Body of pancreas (tissue), 4 donors: ENCODE results near the gene UNC13C. TPM values are rescaled to one million over a fixed set of nuclear protein-coding genes. Genes with fewer than 3 reads are reported as not detected.

Experiments
- ATAC-seq: fragments of 150-250 bp; one replicate; pipeline ENCODE4 v1.9.1; 2016
- DNase-seq, 4 donors: peaks; one replicate each; pipeline ENCODE4 v3.0.0-alpha.2; 2019
- H3K27ac ChIP-seq, 4 donors: fragments of 200-600 bp; sonication (generic); 1 replicate in 3 of 4; 2 replicates in 1 of 4; pipeline versions ENCODE4 v1.5.1 to v1.6.1; 2016 to 2019; ENCODE audit warnings: mild to moderate bottlenecking in 1 of 4, mixed read lengths in 1 of 4, moderate library complexity in 1 of 4
- H3K27me3 ChIP-seq, 2 donors: fragments of 200-600 bp; sonication (generic); one replicate each; pipeline ENCODE4 v1.6.0; 2016; ENCODE audit warnings: mild to moderate bottlenecking in 1 of 2
- H3K36me3 ChIP-seq, 2 donors: fragments of 200-600 bp; sonication (generic); replicated peaks in 1 of 2; 2 replicates each; pipeline ENCODE4 v1.5.1; 2016; ENCODE audit warnings: low read depth in 2 of 2; ENCODE audit not compliant: insufficient read depth in 1 of 2
- H3K4me1 ChIP-seq: fragments of 200-600 bp; sonication (generic); one replicate; pipeline ENCODE4 v1.6.0; 2016
- H3K4me3 ChIP-seq, 2 donors: fragments of 200-600 bp; sonication (generic); 1 replicate in 1 of 2; 2 replicates in 1 of 2; pipeline ENCODE4 v1.5.1; 2016 to 2019
- H3K9me3 ChIP-seq, 3 donors: fragments of 200-600 bp; sonication (generic); 1 replicate in 2 of 3; 2 replicates in 1 of 3; pipeline ENCODE4 v1.5.1; 2016
- POLR2A ChIP-seq, 3 donors: fragments of 450-650 bp; IDR thresholded peaks; one replicate each; pipeline ENCODE4 v1.6.1; 2016; ENCODE audit warnings: antibody characterized with exemption in 3 of 3, mild to moderate bottlenecking in 2 of 3
- WGBS, 2 donors: methylation state at CpG; one replicate each; pipeline ENCODE4 v1.1.5; 2017; 5-methylcytosine and 5-hydroxymethylcytosine counted together
- intact Hi-C: fragments of 100-400 bp; cut with DNase I; formaldehyde crosslinking; loops from one replicate; pipeline ENCODE4 v1.15.1; 2023
- total RNA-seq, 2 donors: library from RNA; depleted of rRNA; stranded (reverse); fragments of >200 nt; gene quantifications; one replicate each; pipeline ENCODE4 v1.1.0, GENCODE V29; 2016
- TF ChIP-seq, protein P1 (sequence below), 7 experiments: fragments of 450-650 bp in 4 of 7; fragments of 200-600 bp in 3 of 7; sonication (generic) in 3 of 7; IDR thresholded peaks; one replicate each; pipeline ENCODE4 v1.5.1; 2016 to 2019; ENCODE audit warnings: antibody characterized with exemption in 7 of 7

UNC13C gene
- total RNA-seq, 2 donors from 2014 or later: not detected

DNA sequence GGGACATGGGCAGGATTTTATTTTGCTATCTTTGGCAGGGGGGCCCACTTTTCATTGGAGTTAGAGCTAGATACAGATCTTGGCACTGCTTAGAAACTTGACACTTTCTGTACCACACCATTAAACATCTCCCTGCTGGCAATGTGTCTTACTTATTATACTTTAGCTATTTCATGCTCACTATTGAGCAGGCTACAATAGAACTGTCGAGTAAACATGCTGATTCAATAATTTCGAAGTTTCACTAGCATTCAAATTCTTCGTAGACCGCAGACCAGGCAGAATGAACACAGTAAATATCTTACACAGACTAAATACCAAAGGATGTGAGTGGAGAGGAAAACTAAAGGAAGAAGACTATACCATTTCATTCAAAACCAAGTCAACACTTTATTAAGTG, 180.8 kb downstream of the UNC13C start:
- TF ChIP-seq, protein P1, sequence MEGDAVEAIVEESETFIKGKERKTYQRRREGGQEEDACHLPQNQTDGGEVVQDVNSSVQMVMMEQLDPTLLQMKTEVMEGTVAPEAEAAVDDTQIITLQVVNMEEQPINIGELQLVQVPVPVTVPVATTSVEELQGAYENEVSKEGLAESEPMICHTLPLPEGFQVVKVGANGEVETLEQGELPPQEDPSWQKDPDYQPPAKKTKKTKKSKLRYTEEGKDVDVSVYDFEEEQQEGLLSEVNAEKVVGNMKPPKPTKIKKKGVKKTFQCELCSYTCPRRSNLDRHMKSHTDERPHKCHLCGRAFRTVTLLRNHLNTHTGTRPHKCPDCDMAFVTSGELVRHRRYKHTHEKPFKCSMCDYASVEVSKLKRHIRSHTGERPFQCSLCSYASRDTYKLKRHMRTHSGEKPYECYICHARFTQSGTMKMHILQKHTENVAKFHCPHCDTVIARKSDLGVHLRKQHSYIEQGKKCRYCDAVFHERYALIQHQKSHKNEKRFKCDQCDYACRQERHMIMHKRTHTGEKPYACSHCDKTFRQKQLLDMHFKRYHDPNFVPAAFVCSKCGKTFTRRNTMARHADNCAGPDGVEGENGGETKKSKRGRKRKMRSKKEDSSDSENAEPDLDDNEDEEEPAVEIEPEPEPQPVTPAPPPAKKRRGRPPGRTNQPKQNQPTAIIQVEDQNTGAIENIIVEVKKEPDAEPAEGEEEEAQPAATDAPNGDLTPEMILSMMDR (IDR thresholded peaks at IDR 0.05): no peak
- no peak for TF ChIP-seq POLR2A (IDR thresholded peaks at IDR 0.05)
- Histone ChIP-seq H3K27ac (no peak overlapping the region), H3K27me3 (no peaks in the 10 kb centered on the region), H3K4me3 (no peak overlapping the region), H3K36me3 (no peaks in the 10 kb centered on the region), H3K4me1 (no peaks in the 10 kb centered on the region), H3K9me3 (no peaks in the 10 kb centered on the region)
- intact Hi-C loops: no loop called here
- ATAC-seq (no peak), DNase-seq (no peak)
- WGBS, 2 donors: 72 to 73% methylated on average over 4 of the region's 4 CpGs

GRCh38 chr15:54187325-54187724, 209.1 kb downstream of the UNC13C start:
- H3K4me3 ChIP-seq: no peak overlapping the region
- H3K27ac ChIP-seq: no peak overlapping the region
- no peaks in the 10 kb centered on the region for H3K9me3 ChIP-seq
- no peak for TF ChIP-seq POLR2A (IDR thresholded peaks at IDR 0.05)
- TF ChIP-seq, protein P1 (IDR thresholded peaks at IDR 0.05): no peak
- intact Hi-C loops: no loop called here
- DNase-seq (no peak), ATAC-seq (no peak)
- 67 to 68% methylated on average over 1 of the region's 1 CpG for WGBS, 2 donors
- no peaks in the 10 kb centered on the region for H3K36me3 ChIP-seq
- H3K4me1 ChIP-seq: no peaks in the 10 kb centered on the region
- no peaks in the 10 kb centered on the region for H3K27me3 ChIP-seq

GRCh38 chr15:54197995-54198394, 219.8 kb downstream of the UNC13C start:
- WGBS, 2 donors: 60 to 67% methylated on average over 1 of the region's 1 CpG
- TF ChIP-seq, protein P1 (IDR thresholded peaks at IDR 0.05): no peak
- no peak for TF ChIP-seq POLR2A (IDR thresholded peaks at IDR 0.05)

GRCh38 chr15:54206586-54207321, 228.5 kb downstream of the UNC13C start:
- TF ChIP-seq, protein P1 (IDR thresholded peaks at IDR 0.05): no peak
- TF ChIP-seq POLR2A (IDR thresholded peaks at IDR 0.05): no peak
- Histone ChIP-seq H3K27ac (no peak overlapping the region), H3K27me3 (no peaks in the 10 kb centered on the region), H3K9me3 (no peaks in the 10 kb centered on the region), H3K4me1 (no peaks in the 10 kb centered on the region), H3K36me3 (no peaks in the 10 kb centered on the region), H3K4me3 (no peak overlapping the region)
- ATAC-seq (no peak), DNase-seq (no peak)
- WGBS, 2 donors: 68 to 78% methylated on average over 7 of the region's 7 CpGs
- intact Hi-C loops: no loop called here

More at GRCh38 chr15:54197995-54198394, 219.8 kb downstream of the UNC13C start:
- no peaks in the 10 kb centered on the region for H3K27me3 ChIP-seq
- intact Hi-C loops: no loop called here
- DNase-seq (no peak), ATAC-seq (no peak)
- H3K4me1 ChIP-seq: no peaks in the 10 kb centered on the region
- no peaks in the 10 kb centered on the region for H3K9me3 ChIP-seq
- no peak overlapping the region for H3K4me3 ChIP-seq
- no peaks in the 10 kb centered on the region for H3K36me3 ChIP-seq
- no peak overlapping the region for H3K27ac ChIP-seq

GRCh38 chr15:54208786-54209185, 230.5 kb downstream of the UNC13C start:
- intact Hi-C loops: no loop called here
- no peak overlapping the region for H3K27ac ChIP-seq
- 57 to 63% methylated on average over 2 of the region's 2 CpGs for WGBS, 2 donors
- H3K4me3 ChIP-seq: no peak overlapping the region
- ATAC-seq: no peak
- H3K27me3 ChIP-seq: no peaks in the 10 kb centered on the region
- H3K36me3 ChIP-seq: no peaks in the 10 kb centered on the region
- H3K4me1 ChIP-seq: no peaks in the 10 kb centered on the region
- TF ChIP-seq, protein P1 (IDR thresholded peaks at IDR 0.05): no peak
- no peak for TF ChIP-seq POLR2A (IDR thresholded peaks at IDR 0.05)
- DNase-seq: no peak
- no peaks in the 10 kb centered on the region for H3K9me3 ChIP-seq
